HS-5 (cell line): Measurements from ENCODE around the gene RSRC2.
"Not testable (repeated sequence)": the region's sequence is repeated elsewhere in the genome, so short reads cannot be mapped to it uniquely, and the experiment has no call there.

Experiments
- DNase-seq: peaks from one replicate; pipeline ENCODE4 v3.0.0-alpha.2; 2012; ENCODE audit warnings: low read depth

Gene RSRC2

GRCh38 chr12:122517877-122518276 is 8.9 kb downstream of the RSRC2 start:
- DNase-seq, result peak; percentile 90

- no peak for DNase-seq
Observed at GRCh38 chr12:122516544-122517361, 10.0 kb downstream of the RSRC2 start.

- no peak for DNase-seq
Observed at GRCh38 chr12:122515275-122515674, 11.5 kb downstream of the RSRC2 start.

GRCh38 chr12:122513660-122514059 is 13.1 kb downstream of the RSRC2 start:
- no peak for DNase-seq

- DNase-seq, result not testable (repeated sequence)
Observed at GRCh38 chr12:122513028-122513427, 13.7 kb downstream of the RSRC2 start.

- DNase-seq, result no peak
Observed at GRCh38 chr12:122508163-122508562, 18.6 kb downstream of the RSRC2 start.

GRCh38 chr12:122506393-122506938 is 20.3 kb downstream of the RSRC2 start:
- DNase-seq, result no peak

- no peak for DNase-seq
Observed at GRCh38 chr12:122505419-122506051, 21.2 kb downstream of the RSRC2 start.

GRCh38 chr12:122503783-122504590 is 22.7 kb downstream of the RSRC2 start:
- DNase-seq, result no peak

GRCh38 chr12:122503147-122503751 is 23.5 kb downstream of the RSRC2 start:
- DNase-seq, result no peak

- no peak for DNase-seq
Observed at GRCh38 chr12:122501489-122501989, 25.2 kb downstream of the RSRC2 start.

- DNase-seq, result peak; percentile 90
Observed at GRCh38 chr12:122500685-122501488, 25.8 kb downstream of the RSRC2 start, which contains the start of gene ZCCHC8. TSS of gene ZCCHC8 (minus strand) at chr12:122500932. CDS start at chr12:122500840, 92 bp downstream.

GRCh38 chr12:122499991-122500684 is 26.6 kb downstream of the RSRC2 start:
- peak; percentile 54 for DNase-seq

- no peak for DNase-seq
Observed at GRCh38 chr12:122495258-122495657, 31.5 kb downstream of the RSRC2 start.

- not testable (repeated sequence) for DNase-seq
Observed at GRCh38 chr12:122493222-122493621, 33.5 kb downstream of the RSRC2 start.

GRCh38 chr12:122491991-122492390 is 34.7 kb downstream of the RSRC2 start:
- no peak for DNase-seq

GRCh38 chr12:122489038-122489437 is 37.7 kb downstream of the RSRC2 start:
- DNase-seq, result no peak

- DNase-seq, result not testable (repeated sequence)
Observed at GRCh38 chr12:122487807-122488206, 38.9 kb downstream of the RSRC2 start.

GRCh38 chr12:122486805-122487426 is 39.8 kb downstream of the RSRC2 start:
- no peak for DNase-seq

- not testable (repeated sequence) for DNase-seq
Observed at GRCh38 chr12:122486360-122486759, 40.4 kb downstream of the RSRC2 start.
